GM18505 (cell line): Measurements from ENCODE around the gene DPPA2.

Experiments
- ATAC-seq: cut with Tn5 transposase; IDR thresholded peaks from one replicate; pipeline ENCODE4 v1.9.1; 2021; ENCODE audit not compliant: unreplicated experiment
- POLR2A ChIP-seq: IDR thresholded peaks from 4 replicates; pipeline ENCODE4 v1.6.1; 2011; ENCODE audit warnings: borderline replicate concordance; ENCODE audit not compliant: insufficient read depth, insufficient read length; ENCODE audit errors: extremely low read depth

The DPPA2 gene

GRCh38 chr3:109275702-109276293 is 40.5 kb downstream of the DPPA2 start:
- ATAC-seq, result no peak
- TF ChIP-seq POLR2A, result no peak

GRCh38 chr3:109270779-109271178 is 45.5 kb downstream of the DPPA2 start:
- no peak for TF ChIP-seq POLR2A
- ATAC-seq, result no peak

GRCh38 chr3:109269577-109270275 is 46.6 kb downstream of the DPPA2 start:
- ATAC-seq, result no peak

GRCh38 chr3:109268181-109268580 is 48.1 kb downstream of the DPPA2 start:
- no peak for ATAC-seq
- no peak for TF ChIP-seq POLR2A

More at GRCh38 chr3:109269577-109270275, 46.6 kb downstream of the DPPA2 start:
- TF ChIP-seq POLR2A, result no peak

- no peak for ATAC-seq
- no peak for TF ChIP-seq POLR2A
These were observed 51.0 kb downstream of the DPPA2 start for GRCh38 chr3:109265295-109265694.

GRCh38 chr3:109257269-109257668 is 59.0 kb downstream of the DPPA2 start:
- ATAC-seq, result no peak
- TF ChIP-seq POLR2A, result no peak

- ATAC-seq, result no peak
- no peak for TF ChIP-seq POLR2A
These were observed 61.5 kb downstream of the DPPA2 start for GRCh38 chr3:109254770-109255169.

- ATAC-seq, result no peak
- TF ChIP-seq POLR2A, result no peak
These were observed 63.7 kb downstream of the DPPA2 start for GRCh38 chr3:109252641-109253040.
